Endothelial cell of umbilical vein (primary cell): ENCODE measurements around the gene VGLL4. TPM values are rescaled to one million over a fixed set of nuclear protein-coding genes. Genes with fewer than 3 reads are reported as not detected.
A peak's percentile ranks its signal among the peaks of the same experiment; 100 is the strongest.

Source experiments
- BruUV-seq: library from RNA; stranded (reverse); fragments of 400-500 nt; replicated peaks from 2 replicates; lab custom pipeline; 2021; lab: Mats Ljungman, UMichigan
- CTCF ChIA-PET: fragments of 300-600, 350-600 bp; sonication (Branson Sonifier 250); formaldehyde crosslinking; loops from one replicate; lab custom pipeline; 2021; ENCODE audit warnings: antibody characterized with exemption, inconsistent platforms; lab: Charles Lee
- POLR2A ChIA-PET: fragments of 300-600, 350-600 bp; sonication (Branson Sonifier 250); formaldehyde crosslinking; loops from one replicate; lab custom pipeline; 2021; ENCODE audit warnings: antibody characterized with exemption, inconsistent platforms; lab: Charles Lee
- DNase-seq: peaks from one replicate; pipeline ENCODE4 v3.0.0-alpha.2; 2011; ENCODE audit warnings: low read depth, low spot score
- FAIRE-seq: peaks from 2 replicates; lab custom pipeline; 2011; peaks lifted over from hg19 to GRCh38; lab: Jason Lieb, UNC
- H2AFZ ChIP-seq: 2 replicates; pipeline ENCODE4 v1.6.0; 2012; ENCODE audit warnings: low read depth, low read length, control low read depth, inconsistent platforms
- H3K27ac ChIP-seq: 2 replicates; pipeline ENCODE4 v1.5.1; 2011; ENCODE audit warnings: low read depth, mild to moderate bottlenecking, control low read depth, low read length, moderate library complexity; ENCODE audit not compliant: insufficient read depth
- H3K27me3 ChIP-seq, 2 experiments: 2 replicates each; pipeline versions ENCODE4 v1.6.0 to v1.6.1; 2011; ENCODE audit warnings: low read length in 2 of 2, mixed read lengths in 1 of 2; ENCODE audit not compliant: control insufficient read depth in 2 of 2, insufficient read depth in 2 of 2
- H3K36me3 ChIP-seq, 2 experiments: 2 replicates in 1 of 2; 3 replicates in 1 of 2; pipeline ENCODE4 v1.5.1; 2011; ENCODE audit warnings: low read length in 2 of 2, mild to moderate bottlenecking in 1 of 2, moderate library complexity in 1 of 2; ENCODE audit not compliant: control insufficient read depth in 2 of 2, insufficient read depth in 2 of 2; ENCODE audit errors: extremely low read depth in 1 of 2
- H3K4me1 ChIP-seq: 3 replicates; pipeline ENCODE4 v1.5.1; 2011; ENCODE audit warnings: mild to moderate bottlenecking, low read length; ENCODE audit not compliant: control insufficient read depth, insufficient read depth; ENCODE audit errors: extremely low read depth
- H3K4me2 ChIP-seq: 2 replicates; pipeline ENCODE4 v1.6.1; 2011; ENCODE audit warnings: low read length, control low read depth, mixed read lengths; ENCODE audit not compliant: insufficient read depth
- H3K4me3 ChIP-seq, 3 experiments: fragments of 200-600 bp in 1 of 3; sonication (generic), shearing (Covaris generic) in 1 of 3; replicated peaks in 1 of 3; 2 replicates each; pipeline ENCODE4 v1.5.1; 2011 to 2016; ENCODE audit warnings: control low read depth in 3 of 3, low read length in 3 of 3, mild to moderate bottlenecking in 2 of 3, inconsistent platforms in 1 of 3, low read depth in 1 of 3, moderate library complexity in 1 of 3; ENCODE audit not compliant: insufficient read depth in 1 of 3
- H3K79me2 ChIP-seq: 2 replicates; pipeline ENCODE4 v1.6.0; 2012; ENCODE audit warnings: low read length, inconsistent platforms; ENCODE audit not compliant: control insufficient read depth, insufficient read depth
- H3K9ac ChIP-seq: replicated peaks from 2 replicates; pipeline ENCODE3; 2011; ENCODE audit warnings: low read length, control low read depth; ENCODE audit not compliant: insufficient read depth; ENCODE audit errors: extremely low read depth
- H3K9me1 ChIP-seq: replicated peaks from 3 replicates; pipeline ENCODE4 v1.6.0; 2011; ENCODE audit warnings: mild to moderate bottlenecking, low read length; ENCODE audit not compliant: control insufficient read depth, insufficient read depth; ENCODE audit errors: extremely low read depth
- H3K9me3 ChIP-seq: replicated peaks from 2 replicates; pipeline ENCODE4 v1.5.1; 2012; ENCODE audit warnings: low read length, inconsistent platforms; ENCODE audit not compliant: control insufficient read depth, insufficient read depth
- H4K20me1 ChIP-seq: replicated peaks from 2 replicates; pipeline ENCODE3; 2011; ENCODE audit warnings: mild to moderate bottlenecking, low read length; ENCODE audit not compliant: control insufficient read depth, insufficient read depth; ENCODE audit errors: extremely low read depth
- EZH2 ChIP-seq: IDR thresholded peaks from 2 replicates; pipeline ENCODE4 v1.6.1; 2012; ENCODE audit warnings: borderline replicate concordance, low read depth, mild to moderate bottlenecking, moderate library complexity, low read length, inconsistent platforms; ENCODE audit not compliant: severe bottlenecking
- FOS ChIP-seq: IDR thresholded peaks from 2 replicates; pipeline ENCODE4 v1.6.1; 2011; ENCODE audit warnings: mild to moderate bottlenecking, low read length, moderate library complexity, borderline replicate concordance; ENCODE audit not compliant: insufficient read depth
- GATA2 ChIP-seq: IDR thresholded peaks from 2 replicates; pipeline ENCODE4 v1.7.0; 2011; ENCODE audit warnings: low read depth, mild to moderate bottlenecking, moderate library complexity, mixed read lengths, low read length; ENCODE audit not compliant: insufficient read length, insufficient read depth
- JUN ChIP-seq: IDR thresholded peaks from 2 replicates; pipeline ENCODE4 v1.6.1; 2011; ENCODE audit warnings: borderline replicate concordance, low read depth; ENCODE audit not compliant: insufficient read length, insufficient read depth
- MYC ChIP-seq: IDR thresholded peaks from one replicate; pipeline ENCODE4 v1.6.1; 2011; ENCODE audit warnings: mild to moderate bottlenecking, low read depth, low read length
- POLR2A ChIP-seq: IDR thresholded peaks from 2 replicates; pipeline ENCODE4 v1.6.1; 2012; ENCODE audit warnings: low read depth, mild to moderate bottlenecking, control low read depth, low read length
- POLR2AphosphoS5 ChIP-seq: IDR thresholded peaks from 2 replicates; pipeline ENCODE4 v1.6.1; 2012; ENCODE audit warnings: low read depth, mild to moderate bottlenecking, control low read depth, low read length, moderate library complexity; ENCODE audit not compliant: insufficient read depth
- dilution Hi-C: fragments of 300-500 bp; cut with MboI; formaldehyde crosslinking; loops from one replicate; pipeline ENCODE4 v1.15.0; 2019; ENCODE audit warnings: low sequenced_read_pairs; ENCODE audit not compliant: extremely low pct_ligation_motif_present
- intact Hi-C: fragments of 100-400 bp; cut with micrococcal nuclease; formaldehyde crosslinking; loops from one replicate; pipeline ENCODE4 v1.10.0; 2022
- polyA plus RNA-seq, 4 experiments: library from polyadenylated mRNA; depleted of rRNA in 3 of 4; stranded (reverse) in 3 of 4; unstranded in 1 of 4; fragments of >200 nt; gene quantifications; 2 replicates each; pipeline versions ENCODE4 v1.2.1 to v1.2.3, GENCODE V29; 2011 to 2012; ENCODE audit warnings: missing spikeins in 1 of 4
- total RNA-seq: library from RNA; stranded (reverse); gene quantifications from 2 replicates; pipeline ENCODE4 v1.2.3, GENCODE V29; 2021
- TF ChIP-seq, protein P1 (sequence below), 2 donors: IDR thresholded peaks; 1 replicate in 1 of 2; 2 replicates in 1 of 2; pipeline ENCODE4 v1.5.1; 2011; ENCODE audit warnings: low read length in 2 of 2, mild to moderate bottlenecking in 2 of 2, moderate library complexity in 2 of 2, control low read depth in 1 of 2, inconsistent platforms in 1 of 2, low read depth in 1 of 2; ENCODE audit not compliant: insufficient read depth in 1 of 2; ENCODE audit errors: extremely low read depth in 1 of 2
- TF ChIP-seq, protein P2 (sequence below): IDR thresholded peaks from 2 replicates; pipeline ENCODE4 v1.6.1; 2011; ENCODE audit not compliant: insufficient read depth, insufficient read length

The VGLL4 gene
- total and polyA plus RNA-seq, 2 donors (not counting 3 experiments of a cell fraction or from before 2014, with no cell fraction given), result 67.0 to 78.9 TPM

GRCh38 chr3:11643201-11643603 is 513 bp downstream of the VGLL4 start:
- no peaks in the 10 kb centered on the region for H3K27me3 ChIP-seq
- no peak for TF ChIP-seq EZH2
- TF ChIP-seq POLR2A, result no peak
- TF ChIP-seq GATA2, result no peak
- TF ChIP-seq POLR2AphosphoS5, result no peak
- no peak for TF ChIP-seq FOS
- TF ChIP-seq, protein P1, sequence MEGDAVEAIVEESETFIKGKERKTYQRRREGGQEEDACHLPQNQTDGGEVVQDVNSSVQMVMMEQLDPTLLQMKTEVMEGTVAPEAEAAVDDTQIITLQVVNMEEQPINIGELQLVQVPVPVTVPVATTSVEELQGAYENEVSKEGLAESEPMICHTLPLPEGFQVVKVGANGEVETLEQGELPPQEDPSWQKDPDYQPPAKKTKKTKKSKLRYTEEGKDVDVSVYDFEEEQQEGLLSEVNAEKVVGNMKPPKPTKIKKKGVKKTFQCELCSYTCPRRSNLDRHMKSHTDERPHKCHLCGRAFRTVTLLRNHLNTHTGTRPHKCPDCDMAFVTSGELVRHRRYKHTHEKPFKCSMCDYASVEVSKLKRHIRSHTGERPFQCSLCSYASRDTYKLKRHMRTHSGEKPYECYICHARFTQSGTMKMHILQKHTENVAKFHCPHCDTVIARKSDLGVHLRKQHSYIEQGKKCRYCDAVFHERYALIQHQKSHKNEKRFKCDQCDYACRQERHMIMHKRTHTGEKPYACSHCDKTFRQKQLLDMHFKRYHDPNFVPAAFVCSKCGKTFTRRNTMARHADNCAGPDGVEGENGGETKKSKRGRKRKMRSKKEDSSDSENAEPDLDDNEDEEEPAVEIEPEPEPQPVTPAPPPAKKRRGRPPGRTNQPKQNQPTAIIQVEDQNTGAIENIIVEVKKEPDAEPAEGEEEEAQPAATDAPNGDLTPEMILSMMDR (IDR thresholded peaks at IDR 0.05; ENCODE audit: extremely low read depth in 1 of 2, insufficient read depth in 1 of 2, low read depth in 1 of 2, low read length in 2 of 2), result no peak
- no peak for TF ChIP-seq JUN
- TF ChIP-seq, protein P2, sequence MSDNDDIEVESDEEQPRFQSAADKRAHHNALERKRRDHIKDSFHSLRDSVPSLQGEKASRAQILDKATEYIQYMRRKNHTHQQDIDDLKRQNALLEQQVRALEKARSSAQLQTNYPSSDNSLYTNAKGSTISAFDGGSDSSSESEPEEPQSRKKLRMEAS, result no peak
- TF ChIP-seq MYC, result no peak
- POLR2A ChIA-PET, result interaction anchor here (1.3 kb wide), 1 partner anchor 9 kb away, joined by 3 read pairs; no protein-coding TSS in a partner anchor
- H3K4me3 ChIP-seq, result peak overlapping the region; percentile 70 to 99 (median 79)
- H3K36me3 ChIP-seq, result no peaks in the 10 kb centered on the region
- H3K9ac ChIP-seq, result peak overlapping the region; percentile 98
- FAIRE-seq, result no peak
- H3K79me2 ChIP-seq, result peaks cover 52% of the 10 kb centered on the region
- H2AFZ ChIP-seq, result no peak overlapping the region
- BruUV-seq, result TSS peak; percentile 58
- no peaks in the 10 kb centered on the region for H4K20me1 ChIP-seq
- no peak for DNase-seq
- H3K9me1 ChIP-seq, result no peaks in the 10 kb centered on the region
- H3K9me3 ChIP-seq, result no peaks in the 10 kb centered on the region
- CTCF ChIA-PET, result interaction anchor here (0.9 to 2.6 kb wide), 5 partner anchors 42 to 263 kb away, joined by 3 to 29 read pairs (median 6); no protein-coding TSS in a partner anchor
- intact Hi-C loops (loop anchor here (1.0 to 5.0 kb wide), 4 partner anchors 61 to 416 kb away; no protein-coding TSS in a partner anchor), dilution Hi-C loops (no loop called here)
- H3K4me2 ChIP-seq, result peak overlapping the region; percentile 93
- H3K4me1 ChIP-seq, result peaks cover 34% of the 10 kb centered on the region
- peak overlapping the region; percentile 92 for H3K27ac ChIP-seq
